Upper lobe of left lung (tissue), 4 donors: ENCODE results near the gene TMEM39B.

Experiments used
- CTCF ChIP-seq, 6 experiments: fragments of 450-650 bp in 4 of 6; fragments of 200-600 bp in 2 of 6; sonication (generic) in 2 of 6; IDR thresholded peaks; one replicate each; pipeline ENCODE4 v1.5.1; 2016 to 2019; ENCODE audit warnings: antibody characterized with exemption in 6 of 6
- EP300 ChIP-seq, 4 donors: sonication (generic); formaldehyde crosslinking; IDR thresholded peaks; one replicate each; pipeline ENCODE4 v1.5.1; 2017; ENCODE audit warnings: antibody characterized with exemption in 4 of 4, control low read depth in 2 of 4
- POLR2A ChIP-seq, 4 donors: fragments of 450-650 bp; IDR thresholded peaks; one replicate each; pipeline ENCODE4 v1.5.1; 2016 to 2017; ENCODE audit warnings: antibody characterized with exemption in 4 of 4, mild to moderate bottlenecking in 2 of 4
- POLR2AphosphoS5 ChIP-seq, 2 donors: sonication (generic); formaldehyde crosslinking; IDR thresholded peaks; one replicate each; pipeline ENCODE4 v1.5.1; 2017; ENCODE audit warnings: antibody characterized with exemption in 2 of 2

DNA sequence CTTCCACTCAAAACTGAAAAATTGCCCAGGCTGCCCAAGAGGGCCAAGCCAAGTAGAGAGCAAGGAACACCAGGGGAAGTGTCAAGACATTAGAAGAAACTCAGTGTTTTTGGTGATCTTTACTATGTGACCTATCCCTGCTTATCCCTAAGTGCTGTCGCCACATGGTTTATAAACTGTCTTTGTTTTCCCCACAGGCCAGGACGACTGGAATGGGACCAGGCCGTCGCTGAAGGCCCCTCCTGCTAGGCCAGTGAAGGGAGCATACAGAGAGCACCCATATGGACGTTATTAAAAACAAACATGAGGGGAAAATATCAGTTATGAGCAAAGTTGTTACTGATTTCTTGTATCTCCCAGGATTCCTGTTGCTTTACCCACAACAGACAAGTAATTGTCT lies 30.4 kb upstream of the TMEM39B start:
- TF ChIP-seq CTCF (IDR thresholded peaks at IDR 0.05): no peak
- no peak for TF ChIP-seq EP300 (IDR thresholded peaks at IDR 0.05)
- no peak for TF ChIP-seq POLR2AphosphoS5 (IDR thresholded peaks at IDR 0.05)
- TF ChIP-seq POLR2A (IDR thresholded peaks at IDR 0.05): no peak
